ENCODE measurements around the gene ALDH3B2.
"Not testable (repeated sequence)": the region's sequence is repeated elsewhere in the genome, so short reads cannot be mapped to it uniquely, and the experiment has no call there.

ALDH3B2 gene

GRCh38 chr11:67621928-67622327 is 52.5 kb downstream of the ALDH3B2 start:
- DNase-seq; in situ Hi-C loops (cut with MboI; ENCODE audit: low pct_unique_long_range_greater_than_20kb, low sequenced_read_pairs): not testable (repeated sequence)

DNA sequence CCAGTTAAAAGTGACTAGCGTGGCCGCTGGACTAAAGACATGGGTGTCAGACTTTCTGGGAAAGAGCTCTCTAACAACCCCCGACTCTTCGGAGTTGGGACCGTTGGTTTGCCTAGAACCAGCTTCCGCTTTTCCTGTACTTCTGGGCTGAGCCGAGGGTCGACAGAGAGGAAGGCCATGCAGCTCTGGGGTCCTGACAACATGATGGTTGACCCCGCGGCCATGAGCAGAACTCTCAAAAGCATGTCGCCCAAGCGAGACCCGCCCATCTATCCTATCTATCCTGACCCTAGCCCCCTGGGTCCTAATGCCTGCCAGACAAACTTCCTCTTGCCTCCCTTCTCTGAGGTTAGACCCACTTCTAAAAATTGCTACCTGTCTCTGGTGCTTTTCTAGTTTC is 53.8 kb downstream of the ALDH3B2 start:
- DNase-seq; in situ Hi-C loops (cut with MboI; ENCODE audit: low pct_unique_long_range_greater_than_20kb, low sequenced_read_pairs): not testable (repeated sequence)

GRCh38 chr11:67619683-67620618 is 54.5 kb downstream of the ALDH3B2 start:
- DNase-seq; in situ Hi-C loops (cut with MboI; ENCODE audit: low pct_unique_long_range_greater_than_20kb, low sequenced_read_pairs): not testable (repeated sequence)

- in situ Hi-C loops (cut with MboI; ENCODE audit: low pct_unique_long_range_greater_than_20kb, low sequenced_read_pairs); DNase-seq: not testable (repeated sequence)
Measured at GRCh38 chr11:67618901-67619659, 55.3 kb downstream of the ALDH3B2 start.

- in situ Hi-C loops (cut with MboI; ENCODE audit: low pct_unique_long_range_greater_than_20kb, low sequenced_read_pairs): no loop called here
- no peak for DNase-seq
Measured at GRCh38 chr11:67617243-67617953, 57.0 kb downstream of the ALDH3B2 start.

DNA sequence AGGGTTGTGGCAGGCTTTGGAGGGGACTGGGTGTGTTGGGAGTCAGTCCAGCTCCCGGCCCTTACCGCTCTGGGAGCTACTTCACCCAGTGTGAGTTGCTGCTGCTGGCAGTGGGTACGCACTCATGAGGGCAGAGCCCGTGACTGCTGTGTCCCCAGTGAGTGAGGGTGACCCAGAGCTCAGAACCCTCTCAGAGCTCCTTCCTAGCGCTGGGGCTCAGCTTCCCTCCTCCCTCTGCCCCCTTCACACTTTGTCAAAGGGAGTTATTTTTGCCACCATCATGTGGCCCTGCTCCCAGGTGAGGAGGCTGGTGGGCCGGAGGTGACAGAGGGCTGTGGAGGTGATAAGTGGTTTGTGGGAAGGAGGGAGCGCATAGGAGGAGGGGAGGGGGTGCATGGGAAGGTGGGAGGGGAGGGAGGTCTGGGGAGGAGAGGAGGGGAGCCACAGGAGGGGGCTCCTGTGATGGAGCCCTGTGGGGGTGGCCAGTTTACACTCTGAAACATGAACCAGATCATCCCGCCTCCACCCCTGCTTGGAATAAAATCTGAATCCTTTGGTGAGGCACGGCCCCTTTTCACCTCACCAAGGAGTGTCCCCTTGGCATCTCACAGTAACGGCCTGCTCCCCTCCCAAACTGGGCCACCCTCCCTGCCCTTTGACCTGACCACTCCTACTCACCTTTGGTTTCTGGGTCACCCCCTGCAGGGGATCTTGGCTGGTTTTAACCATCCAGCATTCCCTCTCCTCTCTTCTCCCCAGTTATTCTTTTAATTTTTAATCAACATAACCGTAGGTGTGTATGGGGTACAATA is 57.8 kb downstream of the ALDH3B2 start:
- DNase-seq: no peak
- in situ Hi-C loops (cut with MboI; ENCODE audit: low pct_unique_long_range_greater_than_20kb, low sequenced_read_pairs): no loop called here

DNA sequence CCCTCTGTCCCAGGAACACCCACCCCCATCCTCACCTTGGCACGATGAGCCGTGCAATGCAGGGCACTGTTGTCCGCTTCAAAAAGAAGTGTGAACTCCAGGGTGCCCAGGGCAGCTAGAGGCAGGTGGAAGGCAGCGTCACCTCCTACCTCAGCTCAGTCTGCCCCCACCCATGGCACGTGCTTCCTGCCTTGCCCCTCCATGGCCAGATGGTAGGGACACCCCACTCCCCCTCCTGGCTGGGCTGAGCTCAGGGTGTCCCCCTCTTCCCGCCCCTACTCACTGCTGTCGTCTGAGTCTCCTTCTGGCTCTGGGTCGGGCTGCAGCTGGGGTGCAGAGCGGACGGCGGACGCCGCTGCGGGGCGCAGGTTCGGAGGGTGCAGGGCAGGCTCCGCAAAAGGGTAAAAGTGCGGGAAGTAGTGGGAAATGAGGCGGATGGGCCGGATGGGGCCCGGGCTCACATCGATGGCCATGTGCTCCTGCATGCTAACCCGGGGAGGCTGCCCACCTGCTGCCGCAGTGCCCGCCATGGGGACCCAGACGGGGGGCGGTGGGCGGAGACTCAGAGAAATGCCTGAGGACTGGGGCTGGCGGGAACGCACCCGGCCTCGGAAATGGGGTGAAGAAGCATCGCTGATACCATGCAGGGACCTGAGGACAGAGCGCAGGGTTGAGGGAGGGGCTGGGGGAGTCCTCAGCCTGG is 58.5 kb downstream of the ALDH3B2 start:
- no peak for DNase-seq

DNA sequence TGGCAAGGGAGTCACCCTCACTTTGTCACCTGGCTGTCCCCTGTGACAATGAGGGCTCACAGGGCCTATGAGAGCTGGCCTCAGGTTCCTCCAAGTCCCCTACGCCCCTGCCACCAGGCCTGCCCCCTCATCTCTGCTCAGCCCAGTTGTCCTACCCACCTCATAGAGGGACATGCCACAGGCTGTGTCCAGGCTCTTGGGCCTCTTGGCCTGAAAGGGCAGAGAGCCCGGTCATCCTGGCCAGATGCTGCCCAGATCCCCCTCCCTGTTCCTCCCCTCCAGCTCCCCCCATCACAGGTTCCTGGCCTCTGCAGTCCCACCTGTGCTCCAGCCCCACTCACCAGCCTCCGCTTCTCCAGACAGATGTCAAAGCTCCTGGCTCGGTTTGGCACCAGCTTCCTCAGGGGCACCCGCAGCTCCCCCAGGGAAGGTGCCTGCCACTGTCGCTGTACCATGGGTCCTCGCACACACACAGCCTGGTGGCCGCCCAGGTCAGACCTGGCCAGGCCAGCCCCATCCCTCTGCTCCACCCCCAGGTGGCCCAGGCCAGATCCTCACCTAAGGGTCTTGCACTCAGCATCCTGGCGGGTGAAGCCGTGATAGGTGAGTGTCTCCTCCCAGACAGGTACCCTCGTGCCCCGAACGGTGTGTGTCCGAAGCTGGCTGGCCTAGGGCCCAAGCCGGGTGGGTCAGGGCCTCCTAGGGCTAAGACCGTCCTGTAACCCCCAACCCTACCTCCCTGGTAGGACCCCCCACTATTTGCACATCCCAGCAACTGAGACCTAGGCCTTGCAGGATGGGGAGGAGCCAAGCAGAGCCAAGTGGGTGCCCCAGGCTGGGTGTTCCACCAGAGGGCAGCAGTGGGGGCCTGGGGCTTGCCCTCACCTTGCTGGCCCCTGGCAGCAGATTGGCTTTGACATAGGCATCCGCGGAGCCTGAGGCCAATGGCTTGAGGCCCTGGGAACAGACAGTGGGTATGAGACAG is 59.4 kb downstream of the ALDH3B2 start:
- peak; percentile 72 for DNase-seq
- in situ Hi-C loops (cut with MboI; ENCODE audit: low pct_unique_long_range_greater_than_20kb, low sequenced_read_pairs): no loop called here

More for the DNA sequence above, 58.5 kb downstream of the ALDH3B2 start:
- in situ Hi-C loops (cut with MboI; ENCODE audit: low pct_unique_long_range_greater_than_20kb, low sequenced_read_pairs): no loop called here

- in situ Hi-C loops (cut with MboI; ENCODE audit: low pct_unique_long_range_greater_than_20kb, low sequenced_read_pairs): no loop called here
Measured at GRCh38 chr11:67613960-67614715, 60.3 kb downstream of the ALDH3B2 start.

GRCh38 chr11:67613313-67613959 is 61.0 kb downstream of the ALDH3B2 start:
- in situ Hi-C loops (cut with MboI; ENCODE audit: low pct_unique_long_range_greater_than_20kb, low sequenced_read_pairs): no loop called here
- no peak for DNase-seq

More at GRCh38 chr11:67613960-67614715, 60.3 kb downstream of the ALDH3B2 start:
- DNase-seq: peak; percentile 90

GRCh38 chr11:67612751-67613150 is 61.7 kb downstream of the ALDH3B2 start:
- DNase-seq: no peak
- in situ Hi-C loops (cut with MboI; ENCODE audit: low pct_unique_long_range_greater_than_20kb, low sequenced_read_pairs): no loop called here

Data from KBM-7 (cell line).